Fibroblast of skin of back (primary cell): ENCODE measurements around the gene UPP1.

ENCODE experiments used
- DNase-seq: peaks from one replicate; pipeline ENCODE4 v3.0.0-alpha.2; 2013

The UPP1 gene

GRCh38 chr7:48085942-48086341, 3.1 kb upstream of the UPP1 start:
- no peak for DNase-seq

- peak; percentile 85 for DNase-seq
Observed at GRCh38 chr7:48087349-48087748, 1.7 kb upstream of the UPP1 start.

DNA sequence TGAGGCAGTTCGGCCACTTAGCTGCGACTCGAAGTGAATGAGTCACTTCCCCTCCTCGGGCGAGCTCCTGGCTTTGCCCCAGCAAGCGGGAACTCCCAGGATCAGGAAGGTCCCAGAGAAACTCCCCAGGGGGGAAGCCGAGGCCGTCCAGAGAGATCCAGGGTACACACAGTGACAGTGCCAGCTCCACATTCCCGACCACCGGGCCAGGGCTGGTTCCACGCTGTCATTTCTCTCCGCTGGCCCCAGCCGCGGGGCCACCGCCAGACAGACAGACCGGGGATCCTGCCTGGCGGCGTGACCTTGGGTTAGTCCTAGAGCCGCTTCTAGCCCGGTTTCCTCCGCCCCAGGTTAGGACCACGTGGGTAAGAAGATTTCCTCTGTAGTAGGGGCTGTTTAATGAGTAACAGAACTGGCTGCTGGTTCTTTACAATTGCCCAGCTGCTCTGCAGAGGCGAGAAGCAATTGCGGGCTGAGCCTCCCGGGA, 463 bp upstream of the UPP1 start:
- peak; percentile 94 for DNase-seq

DNA sequence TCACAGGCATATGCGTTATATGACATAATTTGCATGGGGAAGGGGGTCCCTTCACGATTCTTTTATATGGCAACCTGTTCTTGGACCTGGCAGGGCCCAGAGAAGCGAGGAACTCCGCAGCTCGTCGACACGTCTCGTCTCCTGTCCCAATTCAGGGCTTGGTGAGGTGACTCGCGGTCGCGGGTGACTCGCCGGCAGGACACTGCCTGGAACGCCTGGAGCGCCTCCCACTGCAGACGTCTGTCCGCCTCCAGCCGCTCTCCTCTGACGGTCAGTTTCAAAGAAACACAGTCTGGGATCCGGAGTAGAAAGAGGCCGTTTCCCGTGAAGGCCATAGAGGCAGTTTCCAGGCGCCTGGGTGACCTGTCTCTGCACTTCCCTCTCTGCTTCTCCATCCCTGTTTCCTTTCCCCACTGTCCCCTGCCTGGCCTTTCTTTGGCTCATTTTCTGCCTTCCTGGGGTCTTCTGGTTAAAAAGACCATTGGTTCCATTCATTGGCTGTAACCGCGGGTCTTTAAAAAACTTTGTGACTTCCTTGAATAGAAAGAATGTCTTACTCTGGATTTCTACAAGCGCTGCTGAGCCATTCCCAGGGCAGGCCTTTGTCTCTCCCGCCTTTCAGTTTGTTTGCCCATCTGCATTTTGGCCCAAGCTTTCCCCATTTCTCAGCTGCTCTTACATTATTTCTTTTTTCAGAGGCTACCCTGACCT, 1.2 kb downstream of the UPP1 start:
- peak; percentile 37 for DNase-seq

- DNase-seq, result no peak
Observed at GRCh38 chr7:48091506-48092433, 2.7 kb downstream of the UPP1 start.

DNA sequence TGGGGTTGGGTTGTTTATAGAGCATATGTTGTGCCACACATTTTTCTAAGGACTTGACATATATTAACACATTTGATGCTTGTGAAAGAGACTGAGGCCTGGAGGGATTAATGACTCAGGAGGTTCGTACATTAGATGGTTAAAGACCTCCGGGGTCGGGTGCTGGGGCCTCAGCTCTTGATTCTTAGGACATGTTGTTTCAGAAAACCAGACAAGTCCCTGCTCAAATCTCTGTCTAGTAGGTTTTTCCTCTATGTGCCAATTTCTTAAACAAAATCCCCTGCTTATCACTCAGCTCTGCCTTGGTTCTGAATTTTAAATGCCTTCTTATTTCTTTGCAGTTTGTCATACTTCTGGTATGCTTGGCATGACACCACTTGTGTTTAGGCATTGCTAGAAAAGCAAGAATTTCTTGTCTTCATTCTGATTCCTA, 5.8 kb downstream of the UPP1 start:
- peak; percentile 90 for DNase-seq

DNA sequence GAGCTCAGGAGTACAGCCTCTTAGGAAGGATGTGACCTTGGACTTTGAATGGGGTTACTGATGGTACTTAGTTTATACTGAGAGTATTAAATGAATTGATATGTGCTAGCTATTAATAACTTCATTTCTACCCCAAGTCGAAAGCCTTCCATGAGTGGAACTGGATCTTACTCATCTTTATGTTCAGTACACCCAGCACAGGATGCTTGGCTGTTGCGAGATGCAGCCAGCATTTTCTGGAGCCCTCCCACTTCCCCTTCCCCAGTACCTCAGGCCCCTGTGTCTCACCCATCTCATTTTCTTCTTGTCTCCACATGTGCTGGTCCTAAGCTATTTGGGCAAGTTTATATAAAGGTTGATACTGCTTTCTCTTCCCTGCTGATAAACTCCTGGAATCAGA, 7.2 kb downstream of the UPP1 start:
- DNase-seq, result no peak

- DNase-seq, result no peak
Observed at GRCh38 chr7:48097521-48098231, 8.6 kb downstream of the UPP1 start.

DNA sequence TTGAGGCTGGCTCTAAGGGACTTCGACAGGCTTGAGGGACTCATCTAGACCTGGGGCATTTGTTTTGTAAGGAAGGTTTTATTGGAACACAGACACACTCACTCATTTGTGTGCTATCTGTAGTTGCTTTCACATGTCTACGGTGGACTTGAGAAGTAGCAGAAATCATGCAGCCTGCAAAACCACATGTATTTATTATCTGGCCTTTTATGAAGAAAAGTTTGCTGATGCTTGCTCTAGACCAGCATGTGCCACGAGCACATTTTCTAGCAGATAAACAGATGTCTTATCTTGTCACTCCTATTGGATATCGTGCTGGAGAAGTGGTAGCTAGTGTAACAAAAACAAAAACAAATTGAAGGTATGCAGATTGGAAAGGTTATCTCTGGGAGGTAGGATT, 9.8 kb downstream of the UPP1 start:
- DNase-seq, result no peak

DNA sequence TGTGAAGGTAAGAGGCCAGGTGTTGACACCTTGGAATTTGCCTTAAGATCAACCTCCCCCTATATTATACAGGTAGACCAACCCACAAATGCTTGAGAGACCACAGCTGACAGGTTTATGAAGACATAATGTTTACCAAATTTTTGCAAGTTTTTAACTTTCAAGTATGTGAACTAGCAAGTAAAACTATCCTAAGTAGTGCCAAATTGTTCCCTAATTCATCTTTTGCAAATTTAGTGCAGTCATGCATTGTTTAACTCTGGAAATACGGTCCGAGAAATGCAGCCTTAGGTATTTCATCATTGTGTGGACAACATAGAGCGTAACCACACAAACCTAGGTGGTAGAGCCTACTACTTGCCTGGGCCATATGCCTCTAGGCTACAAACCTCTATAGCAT, 10.7 kb downstream of the UPP1 start:
- no peak for DNase-seq

- DNase-seq, result no peak
Observed at GRCh38 chr7:48101352-48101751, 12.3 kb downstream of the UPP1 start.

DNA sequence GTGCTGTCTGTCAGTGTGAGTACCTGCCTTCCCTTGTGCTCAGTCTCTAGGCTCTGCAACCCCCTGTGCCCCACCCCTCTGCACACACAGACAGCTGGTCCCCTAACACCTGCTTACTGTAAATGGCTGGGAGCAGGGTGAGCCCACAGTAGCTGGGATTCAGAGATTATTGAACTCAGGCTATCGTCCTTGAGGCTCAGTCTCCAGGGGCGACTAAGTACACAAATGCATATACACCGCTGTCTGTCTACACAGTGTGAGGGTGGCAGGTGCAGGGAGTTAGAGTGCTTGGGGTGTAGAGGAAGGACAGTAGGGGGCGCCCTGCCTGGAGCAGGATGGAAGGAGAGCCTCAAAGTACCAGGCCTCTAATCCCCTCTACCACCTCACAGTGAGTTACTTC, 12.9 kb downstream of the UPP1 start:
- DNase-seq, result no peak

DNA sequence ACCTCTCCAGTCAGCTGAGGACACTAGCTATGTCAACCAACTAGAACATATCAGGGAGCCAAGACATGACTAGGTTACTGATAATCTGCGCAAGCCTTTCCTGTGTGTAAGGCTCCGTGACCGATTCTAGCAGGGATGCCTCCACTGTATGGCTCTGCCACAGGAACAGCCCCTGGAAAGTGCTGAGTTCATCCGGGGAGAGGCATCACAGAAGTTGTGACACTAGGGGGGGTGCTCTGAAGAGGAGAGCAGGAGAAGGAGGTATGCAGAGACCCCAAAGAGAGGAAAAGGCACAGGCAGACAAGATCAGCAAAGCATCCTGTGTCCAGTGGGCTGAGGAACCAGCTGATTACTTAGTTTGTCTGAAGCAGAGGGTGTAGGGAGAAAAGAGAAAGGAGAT, 13.5 kb downstream of the UPP1 start:
- DNase-seq, result no peak

DNA sequence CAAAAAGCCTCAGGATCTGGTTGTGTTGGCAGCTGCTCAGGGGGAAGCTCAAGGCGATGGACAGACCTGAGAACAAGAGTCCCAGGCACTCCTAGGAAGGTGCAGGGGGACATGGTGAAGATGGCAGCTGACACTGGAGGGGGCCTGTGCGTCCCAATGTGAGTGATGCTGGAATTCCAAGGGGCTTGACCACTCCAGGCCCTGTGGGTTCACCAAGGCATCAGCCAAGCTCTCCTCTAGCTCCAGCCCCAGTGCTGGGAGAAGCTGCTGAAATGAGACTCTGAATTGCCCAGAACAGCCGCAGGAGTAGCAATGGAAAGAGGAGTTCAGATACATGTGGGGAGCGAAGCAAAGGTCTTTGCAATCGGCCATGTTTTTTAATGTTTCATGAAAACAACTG, 16.0 kb downstream of the UPP1 start:
- DNase-seq, result no peak

- DNase-seq, result no peak
Observed at GRCh38 chr7:48106906-48107659, 18.0 kb downstream of the UPP1 start.

DNA sequence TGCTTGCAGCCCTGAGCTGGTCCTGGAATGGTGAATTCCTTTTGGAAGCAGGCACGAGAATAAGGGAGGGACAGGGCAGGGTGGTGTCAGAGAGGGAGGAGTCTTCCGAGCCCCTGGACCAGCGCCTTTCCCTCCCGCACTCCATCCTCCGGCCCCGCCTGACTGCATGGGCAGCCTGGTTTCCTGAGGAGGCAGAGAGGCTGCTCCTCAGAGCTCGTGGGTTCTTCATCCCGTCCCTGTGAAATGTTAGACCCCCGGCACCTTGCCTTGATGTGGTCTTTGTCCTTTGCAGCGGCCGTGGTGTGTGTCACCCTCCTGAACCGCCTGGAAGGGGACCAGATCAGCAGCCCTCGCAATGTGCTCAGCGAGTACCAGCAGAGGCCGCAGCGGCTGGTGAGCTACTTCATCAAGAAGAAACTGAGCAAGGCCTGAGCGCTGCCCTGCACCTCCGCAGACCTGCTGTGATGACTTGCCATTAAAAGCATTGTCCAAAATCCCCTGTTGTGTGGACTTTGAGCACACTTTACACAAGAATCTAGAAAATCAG, 18.9 kb downstream of the UPP1 start:
- DNase-seq, result no peak

GRCh38 chr7:48108959-48109847, 20.1 kb downstream of the UPP1 start:
- no peak for DNase-seq

- DNase-seq, result peak; percentile 36
Observed at GRCh38 chr7:48109848-48110663, 21.0 kb downstream of the UPP1 start.

- DNase-seq, result no peak
Observed at GRCh38 chr7:48110868-48111267, 21.8 kb downstream of the UPP1 start.

GRCh38 chr7:48111596-48111995, 22.5 kb downstream of the UPP1 start:
- DNase-seq, result no peak
